Measurements from ENCODE around the gene LRRC42.
"Not testable (repeated sequence)": the region's sequence is repeated elsewhere in the genome, so short reads cannot be mapped to it uniquely, and the experiment has no call there.

LRRC42 gene

DNA sequence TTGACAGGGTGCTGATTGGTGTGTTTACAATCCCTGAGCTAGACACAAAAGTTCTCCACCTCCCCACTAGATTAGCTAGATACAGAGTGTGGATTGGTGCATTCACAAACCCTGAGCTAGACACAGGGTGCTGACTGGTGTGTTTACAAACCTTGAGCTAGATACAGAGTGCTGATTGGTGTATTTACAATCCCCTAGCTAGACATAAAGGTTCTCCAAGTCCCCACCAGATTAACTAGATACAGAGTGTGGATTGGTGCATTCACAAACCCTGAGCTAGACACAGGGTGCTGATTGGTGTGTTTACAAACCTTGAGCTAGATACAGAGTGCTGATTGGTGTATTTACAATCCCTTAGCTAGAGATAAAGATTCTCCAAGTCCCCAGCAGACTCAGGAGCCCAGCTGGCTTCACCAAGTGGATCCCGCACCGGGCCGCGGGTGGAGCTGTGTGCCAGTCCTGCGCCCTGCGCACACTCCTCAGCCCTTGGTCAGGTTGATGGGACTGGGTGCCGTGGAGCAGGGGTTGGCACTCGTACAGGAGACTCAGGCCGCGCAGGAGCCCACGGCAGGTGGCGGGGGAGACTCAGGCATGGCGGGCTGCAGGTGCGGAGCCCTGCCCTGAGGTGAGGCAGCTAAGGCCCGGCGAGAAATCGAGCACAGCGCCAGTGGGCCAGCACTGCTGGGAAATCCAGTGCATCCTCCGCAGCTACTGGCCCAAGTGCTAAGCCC, 57.8 kb downstream of the LRRC42 start:
- not testable (repeated sequence) for FAIRE-seq; DNase-seq (ENCODE audit: low spot score)

DNA sequence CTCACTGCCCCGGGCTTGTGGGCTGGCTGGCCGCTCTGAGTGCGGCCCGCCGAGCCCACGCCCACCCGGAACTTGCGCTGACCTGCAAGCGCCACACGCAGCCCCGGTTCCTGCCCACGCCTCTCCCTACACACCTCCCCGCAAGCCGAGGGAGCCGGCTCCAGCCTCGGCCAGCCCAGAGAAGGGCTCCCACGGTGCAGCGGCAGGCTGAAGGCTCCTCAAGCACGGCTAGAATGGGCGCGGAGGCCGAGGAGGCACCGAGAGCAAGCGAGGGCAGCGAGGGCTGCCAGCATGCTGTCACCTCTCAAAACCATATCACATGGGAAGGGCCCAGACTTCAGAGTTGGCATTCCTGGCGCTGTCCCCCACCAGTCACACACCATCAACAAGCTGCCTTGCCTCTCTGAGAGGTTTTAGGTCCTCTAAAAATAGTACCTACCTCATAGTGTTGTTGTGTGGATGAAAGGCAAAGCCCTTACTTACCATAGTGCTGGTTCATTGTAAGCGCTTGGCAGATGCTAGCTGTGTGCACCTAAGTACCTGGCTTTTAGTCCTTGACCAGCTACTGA, 58.4 kb downstream of the LRRC42 start:
- DNase-seq (ENCODE audit: low spot score) (no peak), FAIRE-seq (no peak)

DNA sequence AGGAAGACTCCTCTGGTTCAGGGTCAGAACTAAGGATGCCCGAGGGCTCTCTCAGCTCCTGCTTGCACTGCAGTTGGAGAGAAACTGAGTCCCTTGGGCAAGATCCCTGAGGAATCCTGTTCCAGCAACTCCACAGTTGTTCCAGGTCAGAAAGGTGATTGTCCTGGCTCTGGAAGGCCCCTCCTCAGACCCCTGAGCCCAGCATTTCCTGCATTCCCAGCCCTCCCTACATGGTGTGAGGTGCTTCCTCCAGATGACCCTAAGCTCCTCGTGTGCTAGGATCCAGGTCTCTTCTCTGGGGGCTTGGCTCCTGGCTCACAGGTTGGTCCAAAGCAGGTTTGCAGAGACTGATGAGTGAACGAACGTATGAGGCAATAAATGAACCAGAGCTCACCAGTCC, 60.4 kb downstream of the LRRC42 start:
- FAIRE-seq (no peak), DNase-seq (ENCODE audit: low spot score) (no peak)

DNA sequence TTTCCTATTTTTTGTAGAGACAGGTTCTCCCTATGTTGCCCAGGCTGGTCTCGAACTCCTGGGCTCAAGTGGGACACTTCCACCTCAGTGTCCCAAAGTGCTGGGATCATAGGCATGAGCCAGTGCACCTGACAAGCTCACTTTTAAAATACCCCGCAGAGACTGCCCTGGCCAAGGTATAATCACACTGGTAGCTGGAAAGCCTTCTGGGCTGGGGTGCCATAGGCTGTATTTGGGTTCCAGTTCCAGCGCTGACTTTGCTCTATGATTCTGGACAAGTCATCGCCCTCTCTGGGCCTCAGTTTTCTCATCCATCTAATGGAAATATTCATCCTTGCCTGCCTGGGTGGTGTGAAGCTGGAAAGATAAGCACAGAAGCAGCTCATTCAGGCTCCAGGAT, 61.5 kb downstream of the LRRC42 start:
- no peak for DNase-seq (ENCODE audit: low spot score)
- no peak for FAIRE-seq

DNA sequence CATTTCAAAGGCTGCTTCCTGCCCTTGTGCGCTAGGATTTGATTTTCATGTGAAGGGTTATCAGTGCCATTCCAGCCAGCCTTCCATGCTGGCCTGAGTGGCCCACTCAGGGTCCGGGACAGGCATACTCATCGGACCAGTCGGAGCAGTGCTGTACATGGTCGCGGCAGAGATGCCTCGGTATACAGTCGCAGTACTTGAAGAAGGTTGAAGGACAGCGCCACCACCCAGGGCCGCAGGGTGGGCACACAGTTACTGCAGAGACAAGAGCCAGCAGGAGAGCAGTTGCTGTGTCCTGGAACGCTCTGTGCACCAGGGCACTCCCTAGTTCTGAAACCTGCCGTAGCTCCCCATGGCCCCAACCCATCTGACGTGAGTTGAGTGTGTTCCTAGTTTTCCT, 62.7 kb downstream of the LRRC42 start:
- DNase-seq (ENCODE audit: low spot score) (no peak), FAIRE-seq (no peak)

DNA sequence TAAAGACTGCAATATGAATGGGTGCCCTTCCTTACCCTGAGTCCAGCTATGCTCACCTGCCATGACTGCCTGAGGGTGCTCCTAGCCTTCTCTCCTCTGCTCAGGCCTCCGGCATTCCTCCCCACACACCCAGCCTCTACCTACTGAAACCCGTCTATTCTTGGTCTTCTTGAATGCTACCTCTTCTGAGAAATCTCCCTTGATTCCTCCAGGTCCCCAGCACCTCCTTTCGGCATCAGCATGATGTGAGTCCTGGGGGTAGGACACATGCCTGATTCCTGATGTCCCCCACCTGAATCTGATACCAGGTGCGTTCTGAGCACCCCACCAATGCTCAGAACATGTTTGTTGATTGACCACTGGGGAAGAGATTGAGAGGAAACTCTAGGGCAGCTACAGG, 63.3 kb downstream of the LRRC42 start:
- no peak for DNase-seq (ENCODE audit: low spot score)

DNA sequence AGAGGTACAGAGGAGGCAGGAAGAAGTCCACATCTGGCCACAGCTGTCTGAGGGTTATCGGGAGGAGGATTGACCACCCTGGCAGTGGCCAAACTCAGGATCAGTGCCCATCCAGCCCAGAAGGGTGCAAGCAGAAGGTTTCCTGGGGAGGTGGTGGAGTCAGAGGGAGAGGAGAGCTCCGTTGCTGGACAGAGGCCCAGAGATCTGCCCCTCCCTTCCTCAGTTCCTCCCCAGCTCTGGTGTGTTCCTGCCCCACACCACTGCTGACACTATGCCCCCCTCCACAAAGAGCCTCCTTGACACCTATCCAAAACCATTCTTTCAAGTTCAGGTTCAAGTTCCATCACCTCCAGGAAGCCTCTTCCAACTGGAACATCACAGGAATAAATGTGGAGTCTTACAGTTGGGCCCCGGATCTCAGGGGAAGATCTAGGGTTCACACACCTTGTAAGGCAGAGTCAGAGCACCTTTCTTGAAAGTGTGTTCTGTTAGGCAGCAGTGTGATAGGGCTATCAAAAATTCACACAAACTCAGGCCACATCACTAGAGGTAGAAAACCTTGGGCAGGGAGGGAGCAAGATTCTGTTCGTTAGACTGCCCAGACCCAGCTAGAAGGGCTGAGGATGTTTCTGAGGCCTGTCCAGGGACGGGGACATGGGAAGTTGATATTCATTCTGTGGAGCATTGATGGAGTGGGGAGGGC, 64.4 kb downstream of the LRRC42 start:
- FAIRE-seq, result no peak
- no peak for DNase-seq (ENCODE audit: low spot score)

More for the DNA sequence above, 63.3 kb downstream of the LRRC42 start:
- FAIRE-seq, result no peak

DNA sequence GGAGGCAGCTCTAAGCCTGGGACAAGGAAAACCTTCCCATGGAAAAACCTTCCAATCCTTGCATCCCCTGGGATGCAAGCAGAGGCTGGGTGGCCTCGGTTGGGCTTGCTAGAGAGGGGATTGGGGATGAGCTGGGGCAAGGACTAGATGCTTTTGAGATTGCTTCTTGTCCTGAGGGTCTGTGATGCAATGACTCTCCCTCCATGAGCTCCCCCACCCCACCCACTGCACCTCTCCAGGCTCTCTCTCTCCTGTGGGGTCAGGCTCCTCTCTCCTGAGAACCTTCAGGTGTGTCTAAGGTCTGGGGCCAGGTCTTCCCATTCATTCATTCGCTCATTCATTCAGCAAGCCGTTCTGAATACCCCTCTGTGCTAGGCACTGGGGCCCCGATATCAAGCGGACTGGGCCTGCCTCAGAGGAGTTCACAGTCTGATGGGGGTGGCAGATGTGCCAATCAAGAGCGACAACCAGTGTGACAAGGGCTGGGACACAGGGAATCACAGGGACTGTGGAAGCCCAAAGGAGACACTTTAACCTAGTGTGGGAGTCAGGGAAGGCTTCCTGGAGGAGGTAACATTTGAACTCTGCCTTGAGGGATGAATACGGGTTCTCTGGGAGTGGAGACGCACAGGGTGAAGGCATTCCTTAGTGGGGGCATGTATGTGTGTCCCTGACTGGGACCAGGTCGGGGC, 65.3 kb downstream of the LRRC42 start:
- no peak for FAIRE-seq
- no peak for DNase-seq (ENCODE audit: low spot score)

DNA sequence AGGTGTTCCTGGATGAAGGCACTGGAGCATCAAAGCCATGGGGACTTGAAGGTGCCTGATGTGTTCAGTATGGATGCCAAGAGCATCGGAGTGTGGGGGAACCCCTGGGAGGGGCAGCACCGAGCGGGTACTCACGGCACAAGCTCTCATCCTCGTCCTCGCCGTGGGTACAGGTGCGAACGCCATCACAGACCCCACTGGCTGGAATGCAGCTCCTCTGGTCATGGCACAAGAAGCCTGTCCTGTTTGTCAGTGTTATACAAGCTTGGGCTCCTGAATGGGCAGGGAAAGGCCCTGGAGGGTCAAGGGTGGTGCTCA, 65.8 kb downstream of the LRRC42 start:
- FAIRE-seq, result no peak

DNA sequence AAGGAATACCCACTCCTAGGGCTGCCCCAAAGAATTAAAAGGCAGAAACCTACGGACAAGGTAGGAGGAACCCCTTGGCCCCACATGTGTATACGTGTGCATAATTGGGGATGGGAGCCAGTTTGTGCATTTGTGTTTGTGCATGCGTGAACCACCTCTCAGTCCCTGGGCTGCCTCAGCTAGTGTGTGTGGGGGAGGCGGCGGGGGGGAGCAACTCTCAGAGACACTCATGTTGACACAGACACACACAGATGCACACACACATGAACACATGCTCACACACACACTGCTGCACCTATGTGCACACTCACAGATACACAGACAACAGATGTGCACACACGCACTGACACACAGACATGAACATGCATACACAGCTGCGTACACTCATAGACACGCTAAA, 66.7 kb downstream of the LRRC42 start:
- FAIRE-seq, result peak; percentile 30

More for the DNA sequence above, 65.8 kb downstream of the LRRC42 start:
- no peak for DNase-seq (ENCODE audit: low spot score)

DNA sequence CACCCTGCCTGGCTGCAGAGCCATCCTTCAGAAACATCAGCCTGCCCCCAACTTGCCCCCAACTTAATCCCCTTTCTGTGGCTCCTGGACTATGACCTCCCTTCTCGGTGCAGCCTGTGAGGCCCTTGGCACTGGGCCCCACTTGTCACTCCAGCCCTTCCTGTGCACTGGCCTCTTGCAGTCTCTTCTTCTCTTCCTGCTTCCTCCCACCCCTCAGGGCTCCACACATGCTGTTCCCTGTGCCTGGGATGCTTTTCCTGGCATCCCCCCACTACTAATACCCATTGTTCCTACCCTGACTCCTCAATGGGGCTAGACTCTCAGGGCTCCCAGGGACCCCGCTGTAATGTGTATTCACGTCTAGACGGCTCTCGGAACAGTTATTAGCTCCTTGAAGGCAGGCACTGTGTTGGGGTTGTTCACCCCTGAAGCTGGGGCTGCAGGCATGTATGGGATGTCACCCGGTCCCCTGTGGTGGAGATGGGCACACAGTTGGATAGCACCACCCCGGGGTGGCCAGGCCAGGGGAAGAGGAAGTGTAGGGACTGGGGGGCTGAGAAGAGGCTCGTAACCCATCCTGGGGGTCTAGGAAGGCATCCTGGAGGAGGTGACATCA, 67.4 kb downstream of the LRRC42 start:
- no peak for FAIRE-seq
- no peak for DNase-seq (ENCODE audit: low spot score)

More for the DNA sequence above, 66.7 kb downstream of the LRRC42 start:
- no peak for DNase-seq (ENCODE audit: low spot score)

DNA sequence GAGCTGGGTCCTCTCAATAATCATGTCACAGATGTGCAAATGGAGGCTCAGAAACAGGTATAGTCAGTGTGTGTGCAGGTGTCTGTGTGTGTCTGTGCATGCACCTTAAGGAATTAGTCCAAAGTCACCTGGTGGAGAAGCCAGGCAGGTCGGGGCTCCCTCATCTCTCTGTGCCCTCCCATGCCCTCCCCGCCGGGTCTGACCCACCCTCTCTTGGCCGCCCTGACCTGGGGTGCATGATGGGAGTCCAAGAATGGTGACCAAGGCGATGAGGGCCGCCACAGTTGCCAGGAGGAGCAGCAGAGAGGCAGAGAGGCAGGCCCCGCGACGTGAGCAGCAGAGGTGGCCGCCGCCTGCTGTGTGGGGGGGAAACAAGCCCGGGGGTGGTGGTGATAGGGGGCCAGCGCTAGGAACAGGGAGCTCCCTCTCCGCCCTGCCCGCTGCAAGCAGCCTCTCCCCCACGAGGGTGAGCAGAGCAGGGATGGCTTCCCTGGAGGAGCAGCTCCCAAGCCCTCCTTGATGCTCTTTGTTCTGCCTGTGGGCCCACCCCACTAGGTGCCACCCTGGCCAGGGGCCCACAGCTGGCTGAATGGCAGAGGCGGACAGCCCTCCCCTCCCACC, 68.0 kb downstream of the LRRC42 start:
- FAIRE-seq (no peak), DNase-seq (ENCODE audit: low spot score) (no peak)

DNA sequence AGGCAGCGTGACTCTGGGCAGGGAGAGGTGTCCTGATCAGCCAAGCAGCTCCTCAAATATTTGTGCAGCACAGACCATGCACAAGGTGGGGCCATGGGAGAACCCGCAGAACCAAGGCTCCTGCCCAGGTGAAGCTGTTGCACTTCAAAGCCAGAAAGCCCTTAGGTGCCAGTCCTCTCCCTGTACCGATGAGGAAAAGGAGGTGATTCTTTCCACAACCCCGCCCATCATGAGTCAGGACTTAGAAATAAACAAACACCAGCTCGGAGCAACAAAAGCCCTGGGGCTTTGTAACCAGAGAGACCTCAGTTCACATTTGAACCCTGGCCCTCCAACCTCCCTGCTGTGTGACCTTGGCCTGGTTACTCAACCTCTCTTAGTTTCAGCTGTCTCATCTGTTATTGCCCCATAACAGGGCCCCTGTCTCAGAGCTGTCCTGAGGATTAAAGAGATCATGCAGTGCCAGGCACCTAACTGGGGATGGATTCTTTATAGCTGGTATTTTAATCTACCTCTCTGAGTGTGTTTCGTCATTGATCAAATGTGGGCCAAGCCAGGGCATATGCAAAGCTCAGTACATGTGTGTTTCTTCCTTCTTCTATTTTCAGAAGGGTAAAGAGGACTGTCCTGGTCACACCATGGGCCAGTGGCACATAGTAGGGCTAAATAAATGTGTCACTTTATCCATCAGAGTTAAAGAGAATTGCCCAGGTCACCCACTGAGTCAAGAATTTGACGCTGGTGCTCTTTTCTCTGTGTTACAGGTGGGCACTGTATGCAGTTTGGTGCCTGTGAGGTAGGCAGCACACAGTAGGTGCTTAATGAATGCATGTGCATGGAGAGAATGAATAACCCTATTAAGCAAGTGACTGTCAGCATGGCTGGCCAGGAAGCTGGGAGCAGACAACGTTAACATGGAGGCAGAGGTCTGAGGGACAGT, 70.5 kb downstream of the LRRC42 start:
- FAIRE-seq (no peak), DNase-seq (ENCODE audit: low spot score) (peak; percentile 57)
